ENCODE data around the gene MTIF3.
A peak's percentile ranks its signal among the peaks of the same experiment; 100 is the strongest.

The MTIF3 gene

GRCh38 chr13:27461940-27462584 lies 11.7 kb upstream of the MTIF3 start:
- DNase-seq (ENCODE audit: low read depth in 4 of 4, low spot score in 1 of 4): no peak

GRCh38 chr13:27455331-27455855 lies 5.0 kb upstream of the MTIF3 start:
- DNase-seq (ENCODE audit: low read depth in 4 of 4, low spot score in 1 of 4): no peak

- DNase-seq (ENCODE audit: low read depth in 4 of 4, low spot score in 1 of 4): no peak
Measured at GRCh38 chr13:27450921-27451471, 632 bp upstream of the MTIF3 start.

- DNase-seq (ENCODE audit: low read depth in 4 of 4, low spot score in 1 of 4): no peak
Measured at GRCh38 chr13:27449081-27449603, 1.2 kb downstream of the MTIF3 start.

- no peak for DNase-seq (ENCODE audit: low read depth in 4 of 4, low spot score in 1 of 4)
Measured at GRCh38 chr13:27448308-27448707, 2.1 kb downstream of the MTIF3 start.

- DNase-seq (ENCODE audit: low read depth in 4 of 4, low spot score in 1 of 4): no peak
Measured at GRCh38 chr13:27446986-27447583, 3.3 kb downstream of the MTIF3 start.

GRCh38 chr13:27442797-27443196 lies 7.6 kb downstream of the MTIF3 start:
- DNase-seq (ENCODE audit: low read depth in 4 of 4, low spot score in 1 of 4): no peak

GRCh38 chr13:27442071-27442647 lies 8.2 kb downstream of the MTIF3 start:
- no peak for DNase-seq (ENCODE audit: low read depth in 4 of 4, low spot score in 1 of 4)

- DNase-seq (ENCODE audit: low read depth in 4 of 4, low spot score in 1 of 4): no peak
Measured at GRCh38 chr13:27440408-27440807, 10.0 kb downstream of the MTIF3 start.

GRCh38 chr13:27437126-27437525 lies 13.2 kb downstream of the MTIF3 start:
- no peak for DNase-seq (ENCODE audit: low read depth in 4 of 4, low spot score in 1 of 4)

GRCh38 chr13:27432611-27433210 lies 17.7 kb downstream of the MTIF3 start:
- no peak for DNase-seq (ENCODE audit: low read depth in 4 of 4, low spot score in 1 of 4)

GRCh38 chr13:27432180-27432579 lies 18.2 kb downstream of the MTIF3 start:
- DNase-seq (ENCODE audit: low read depth in 4 of 4, low spot score in 1 of 4): no peak

- DNase-seq (ENCODE audit: low read depth in 4 of 4, low spot score in 1 of 4): no peak
Measured at GRCh38 chr13:27428160-27428559, 22.2 kb downstream of the MTIF3 start.

- DNase-seq (ENCODE audit: low read depth in 4 of 4, low spot score in 1 of 4): no peak
Measured at GRCh38 chr13:27427641-27428040, 22.7 kb downstream of the MTIF3 start.

GRCh38 chr13:27425918-27426630 lies 24.3 kb downstream of the MTIF3 start:
- peak in 3 of 4 experiments; percentile 36 to 61 (median 45) for DNase-seq (ENCODE audit: low read depth in 4 of 4, low spot score in 1 of 4)

- DNase-seq (ENCODE audit: low read depth in 4 of 4, low spot score in 1 of 4): no peak
Measured at GRCh38 chr13:27425158-27425917, 25.0 kb downstream of the MTIF3 start.

- DNase-seq (ENCODE audit: low read depth in 4 of 4, low spot score in 1 of 4): peak; percentile 64 to 80 (median 77)
Measured at GRCh38 chr13:27424246-27425157, 25.9 kb downstream of the MTIF3 start, which contains the start of gene GTF3A. Gene GTF3A, plus strand, starts transcription at chr13:27424619.

- no peak for DNase-seq (ENCODE audit: low read depth in 4 of 4, low spot score in 1 of 4)
Measured at GRCh38 chr13:27423333-27423732, 27.0 kb downstream of the MTIF3 start.

Data from stimulated activated CD4-positive, alpha-beta T cell treated with anti-CD3 and anti-CD28 coated beads, Interleukin-1b, Interleukin-23, amount 100 ng/mL, for 24 hours (primary cell).